H9 (cell line): Measurements from ENCODE around the gene SMC3. TPM values are rescaled to one million over a fixed set of nuclear protein-coding genes. Genes with fewer than 3 reads are reported as not detected.

Source experiments
- DNase-seq: peaks from one replicate; pipeline ENCODE4 v3.0.0-alpha.2; 2017
- H2AFZ ChIP-seq: one replicate; pipeline ENCODE4 v1.6.1; 2013; ENCODE audit warnings: mild to moderate bottlenecking, low read length, control low read depth, moderate library complexity
- H2AK5ac ChIP-seq: 2 replicates; pipeline ENCODE4 v1.6.1; 2013; ENCODE audit warnings: low read length, control low read depth, mixed read lengths; ENCODE audit not compliant: insufficient read length
- H2BK120ac ChIP-seq: one replicate; pipeline ENCODE4 v1.6.1; 2013; ENCODE audit warnings: low read depth, mild to moderate bottlenecking, low read length, control low read depth, inconsistent platforms; ENCODE audit not compliant: poor library complexity, severe bottlenecking
- H2BK12ac ChIP-seq: 2 replicates; pipeline ENCODE4 v1.6.1; 2013; ENCODE audit warnings: low read length, control low read depth, mixed read lengths, low read depth; ENCODE audit not compliant: insufficient read length
- H2BK15ac ChIP-seq: 2 replicates; pipeline ENCODE4 v1.6.1; 2013; ENCODE audit warnings: low read depth, low read length, control low read depth
- H2BK20ac ChIP-seq: one replicate; pipeline ENCODE4 v1.6.1; 2013; ENCODE audit warnings: low read depth, mild to moderate bottlenecking, low read length, control low read depth, inconsistent platforms; ENCODE audit not compliant: poor library complexity, severe bottlenecking
- H2BK5ac ChIP-seq: 2 replicates; pipeline ENCODE4 v1.6.1; 2013; ENCODE audit warnings: low read length, control low read depth, mixed read lengths; ENCODE audit not compliant: insufficient read length
- H3K14ac ChIP-seq: 2 replicates; pipeline ENCODE4 v1.6.1; 2013; ENCODE audit warnings: low read length, control low read depth; ENCODE audit not compliant: insufficient read depth
- H3K18ac ChIP-seq: 2 replicates; pipeline ENCODE4 v1.6.1; 2013; ENCODE audit warnings: low read depth, mild to moderate bottlenecking, mixed read lengths, low read length, control low read depth; ENCODE audit not compliant: insufficient read length
- H3K23ac ChIP-seq: 2 replicates; pipeline ENCODE4 v1.6.1; 2013; ENCODE audit warnings: low read length, control low read depth, mixed read lengths, low read depth; ENCODE audit not compliant: insufficient read length
- H3K23me2 ChIP-seq: 2 replicates; pipeline ENCODE4 v1.6.1; 2013; ENCODE audit warnings: low read depth, mild to moderate bottlenecking, mixed read lengths, low read length, control low read depth; ENCODE audit not compliant: insufficient read length, poor library complexity, severe bottlenecking
- H3K27ac ChIP-seq: 2 replicates; pipeline ENCODE4 v1.5.1; 2013; ENCODE audit warnings: low read length, control low read depth, mixed read lengths, low read depth; ENCODE audit not compliant: insufficient read length
- H3K27me3 ChIP-seq: 2 replicates; pipeline ENCODE4 v1.6.1; 2013; ENCODE audit warnings: low read length, control low read depth, inconsistent platforms; ENCODE audit not compliant: insufficient read depth
- H3K4ac ChIP-seq: 2 replicates; pipeline ENCODE4 v1.6.1; 2013; ENCODE audit warnings: low read depth, mild to moderate bottlenecking, control low read depth, inconsistent platforms, low read length, moderate library complexity
- H3K4me1 ChIP-seq: 2 replicates; pipeline ENCODE4 v1.6.1; 2013; ENCODE audit warnings: low read length, control low read depth, inconsistent platforms; ENCODE audit not compliant: insufficient read depth
- H3K4me2 ChIP-seq: 2 replicates; pipeline ENCODE4 v1.6.1; 2013; ENCODE audit warnings: low read length, control low read depth, mixed read lengths; ENCODE audit not compliant: insufficient read length, insufficient read depth
- H3K56ac ChIP-seq: 2 replicates; pipeline ENCODE4 v1.6.1; 2013; ENCODE audit warnings: low read depth, mild to moderate bottlenecking, mixed read lengths, low read length, control low read depth; ENCODE audit not compliant: insufficient read length
- H3K79me1 ChIP-seq: 2 replicates; pipeline ENCODE4 v1.6.1; 2013; ENCODE audit warnings: low read depth, mild to moderate bottlenecking, moderate library complexity, low read length, control low read depth, inconsistent platforms; ENCODE audit not compliant: insufficient read depth, poor library complexity, severe bottlenecking
- H3K79me2 ChIP-seq: 2 replicates; pipeline ENCODE4 v1.6.1; 2013; ENCODE audit warnings: low read length, control low read depth, inconsistent platforms; ENCODE audit not compliant: insufficient read depth
- H3K9ac ChIP-seq: 2 replicates; pipeline ENCODE4 v1.6.1; 2013; ENCODE audit warnings: low read length, control low read depth, mixed read lengths; ENCODE audit not compliant: insufficient read length; ENCODE audit errors: extremely low read depth
- H3K9me3 ChIP-seq: one replicate; pipeline ENCODE4 v1.6.1; 2013; ENCODE audit warnings: low read depth, low read length, inconsistent platforms; ENCODE audit not compliant: control insufficient read depth
- H3T11ph ChIP-seq: one replicate; pipeline ENCODE4 v1.6.1; 2013; ENCODE audit warnings: mild to moderate bottlenecking, low read length, control low read depth, inconsistent platforms
- H4K20me1 ChIP-seq: one replicate; pipeline ENCODE4 v1.6.1; 2013; ENCODE audit not compliant: control insufficient read depth, insufficient read length, insufficient read depth
- H4K5ac ChIP-seq: 2 replicates; pipeline ENCODE4 v1.6.1; 2013; ENCODE audit warnings: low read depth, mild to moderate bottlenecking, mixed read lengths, low read length, control low read depth; ENCODE audit not compliant: insufficient read length
- H4K8ac ChIP-seq: replicated peaks from 2 replicates; pipeline ENCODE4 v1.6.1; 2013; ENCODE audit warnings: low read length, control low read depth, mixed read lengths, low read depth; ENCODE audit not compliant: insufficient read length
- H4K91ac ChIP-seq: 2 replicates; pipeline ENCODE4 v1.6.1; 2013; ENCODE audit warnings: low read depth, mild to moderate bottlenecking, moderate library complexity, mixed read lengths, low read length, control low read depth; ENCODE audit not compliant: insufficient read length
- H3K27ac Mint-ChIP-seq, 3 experiments: 2 replicates in 2 of 3; 3 replicates in 1 of 3; pipeline ENCODE4 v1.8.0; 2020 to 2021; ENCODE audit warnings: mixed read lengths in 3 of 3, mild to moderate bottlenecking in 1 of 3, moderate library complexity in 1 of 3
- H3K27me3 Mint-ChIP-seq: 2 replicates; pipeline ENCODE4 v1.8.0; 2021; ENCODE audit warnings: low read depth, mild to moderate bottlenecking, moderate library complexity, mixed read lengths
- H3K36me3 Mint-ChIP-seq, 3 experiments: 2 replicates in 2 of 3; 3 replicates in 1 of 3; pipeline ENCODE4 v1.8.0; 2020 to 2021; ENCODE audit warnings: low read depth in 3 of 3, mixed read lengths in 3 of 3; ENCODE audit not compliant: insufficient read depth in 1 of 3
- H3K4me1 Mint-ChIP-seq, 2 experiments: 2 replicates each; pipeline ENCODE4 v1.8.0; 2020; ENCODE audit warnings: mixed read lengths in 2 of 2
- H3K4me3 Mint-ChIP-seq, 2 experiments: 2 replicates in 1 of 2; 3 replicates in 1 of 2; pipeline ENCODE4 v1.8.0; 2020 to 2021; ENCODE audit warnings: mild to moderate bottlenecking in 2 of 2, mixed read lengths in 2 of 2, moderate library complexity in 1 of 2
- H3K9me3 Mint-ChIP-seq, 2 experiments: 2 replicates in 1 of 2; 3 replicates in 1 of 2; pipeline ENCODE4 v1.8.0; 2020; ENCODE audit warnings: mild to moderate bottlenecking in 2 of 2, mixed read lengths in 2 of 2, moderate library complexity in 1 of 2
- CTCF ChIP-seq: fragments of 200-600 bp; sonication (generic); conservative IDR thresholded peaks from 3 replicates; pipeline ENCODE4 v1.8.0; 2021; ENCODE audit warnings: antibody characterized with exemption, mild to moderate bottlenecking
- WGBS: extraction: QIAGEN DNeasy Blood & Tissue Kit; methylation state at CpG from one replicate; pipeline ENCODE4 v1.1.7; 2013; ENCODE audit warnings: missing lambda C conversion rate, low lambda C conversion rate, mixed read lengths; ENCODE audit not compliant: insufficient read length; ENCODE audit errors: extremely low coverage; 5-methylcytosine and 5-hydroxymethylcytosine counted together
- total RNA-seq: library from RNA; stranded (reverse); gene quantifications from 2 replicates; pipeline ENCODE4 v1.2.1, GENCODE V29; 2021

Gene SMC3
- total RNA-seq, 1 experiment from 2014 or later = 82.4 TPM

DNA sequence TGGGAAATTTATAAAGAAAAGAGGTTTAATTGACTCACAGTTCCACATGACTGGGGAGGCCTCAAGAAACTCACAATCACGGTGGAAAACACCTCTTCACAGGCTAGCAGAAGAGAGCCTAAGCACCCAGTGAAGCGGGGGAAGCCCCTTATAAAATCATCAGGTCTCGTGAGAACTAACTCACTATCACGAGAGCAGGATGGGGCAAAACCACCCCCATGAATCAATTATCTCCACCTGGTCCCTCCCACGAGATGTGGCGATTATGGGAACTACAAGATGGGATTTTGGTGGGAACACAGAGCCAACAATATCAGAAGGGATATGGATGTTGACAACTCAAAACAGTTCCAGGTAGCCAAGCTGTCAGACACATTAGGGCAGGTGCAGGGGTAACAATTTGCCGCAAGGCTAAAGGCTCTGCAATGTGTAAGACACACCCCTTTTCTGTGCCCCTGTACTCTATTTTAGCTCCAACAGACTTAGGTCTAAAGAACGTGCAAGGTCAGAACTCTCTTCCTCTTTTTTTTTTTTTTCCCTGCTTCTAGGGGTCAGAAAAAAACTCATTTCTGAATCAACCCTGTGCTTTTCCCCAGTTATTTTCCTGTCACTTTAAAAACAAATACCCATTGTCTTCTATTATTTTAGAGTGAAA is 46.0 kb downstream of the SMC3 start:
- no peak for DNase-seq
- no peak overlapping the region for H3K4me3 Mint-ChIP-seq
- peaks cover 20 to 28% of the 10 kb centered on the region in 2 experiments for H3K4me1 Mint-ChIP-seq
- no peaks in the 10 kb centered on the region for H3K23me2 ChIP-seq
- no peak overlapping the region for H3K9ac ChIP-seq
- H3K27me3 ChIP-seq = no peaks in the 10 kb centered on the region
- H2BK5ac ChIP-seq = no peak overlapping the region
- no peak overlapping the region for H4K5ac ChIP-seq
- peaks cover 3% of the 10 kb centered on the region for H3K27me3 Mint-ChIP-seq
- H3K56ac ChIP-seq = no peak overlapping the region
- H2BK12ac ChIP-seq = no peak overlapping the region
- no peak overlapping the region for H2BK15ac ChIP-seq
- no peaks in the 10 kb centered on the region for H3K79me1 ChIP-seq
- H2AK5ac ChIP-seq = no peak overlapping the region
- no peak overlapping the region for H3T11ph ChIP-seq
- H2BK120ac ChIP-seq = no peak overlapping the region
- no peaks in the 10 kb centered on the region for H3K9me3 ChIP-seq
- no peak overlapping the region for H4K91ac ChIP-seq
- H3K79me2 ChIP-seq = no peaks in the 10 kb centered on the region
- no peak overlapping the region for H3K4me2 ChIP-seq
- H2BK20ac ChIP-seq = no peak overlapping the region
- H3K36me3 Mint-ChIP-seq = no peaks in the 10 kb centered on the region
- H3K9me3 Mint-ChIP-seq = no peaks in the 10 kb centered on the region
- no peaks in the 10 kb centered on the region for H4K20me1 ChIP-seq
- H3K27ac Mint-ChIP-seq = no peak overlapping the region
- H3K27ac ChIP-seq = no peak overlapping the region
- H3K4ac ChIP-seq = no peak overlapping the region
- no peak overlapping the region for H2AFZ ChIP-seq
- no peak overlapping the region for H4K8ac ChIP-seq
- no peak overlapping the region for H3K18ac ChIP-seq
- H3K14ac ChIP-seq = no peak overlapping the region
- TF ChIP-seq CTCF = no peak
- H3K23ac ChIP-seq = no peak overlapping the region
- peaks cover 4% of the 10 kb centered on the region; the same call in 1 of the 2 replicates for H3K4me1 ChIP-seq
- whole genome bisulfite sequencing = no CpG with 5 or more reads among the region's 8 CpGs
